A673 (cell line): ENCODE data around the gene EVI5L.

ENCODE experiments used
- CTCF ChIP-seq: fragments of 300-800, 200-600 bp; sonication (generic); conservative IDR thresholded peaks from 2 replicates; pipeline ENCODE4 v1.5.1; 2017; ENCODE audit warnings: low read depth, mild to moderate bottlenecking, antibody characterized with exemption, low read length, moderate library complexity, mixed read lengths
- EZH2 ChIP-seq: fragments of 200-600 bp; sonication (generic); IDR thresholded peaks from 2 replicates; pipeline ENCODE4 v1.6.1; 2017; ENCODE audit warnings: borderline replicate concordance, low read depth, mild to moderate bottlenecking, mixed read lengths, antibody characterized with exemption, low read length; ENCODE audit not compliant: poor library complexity, severe bottlenecking

GRCh38 chr19:7865262-7865911 lies 35.4 kb downstream of the EVI5L start:
- TF ChIP-seq CTCF (no peak), EZH2 (no peak)
